SU-DHL-6 (cell line): ENCODE data around the gene NRG3.

Source experiments
- EZH2phosphoT487 ChIP-seq: fragments of 200-600 bp; sonication (generic), shearing (Covaris generic); conservative IDR thresholded peaks from 2 replicates; pipeline ENCODE4 v1.6.1; 2018; ENCODE audit warnings: mild to moderate bottlenecking, antibody characterized with exemption, low read length, moderate library complexity, mixed read lengths
- TF ChIP-seq, protein P1 (sequence below): fragments of 200-600 bp; sonication (generic); IDR thresholded peaks from one replicate; pipeline ENCODE4 v1.5.1; 2017; ENCODE audit warnings: antibody characterized with exemption, mild to moderate bottlenecking, low read length, moderate library complexity; ENCODE audit not compliant: insufficient read depth, poor library complexity, severe bottlenecking

GRCh38 chr10:82865366-82865765 lies 990.4 kb downstream of the NRG3 start:
- TF ChIP-seq, protein P1, sequence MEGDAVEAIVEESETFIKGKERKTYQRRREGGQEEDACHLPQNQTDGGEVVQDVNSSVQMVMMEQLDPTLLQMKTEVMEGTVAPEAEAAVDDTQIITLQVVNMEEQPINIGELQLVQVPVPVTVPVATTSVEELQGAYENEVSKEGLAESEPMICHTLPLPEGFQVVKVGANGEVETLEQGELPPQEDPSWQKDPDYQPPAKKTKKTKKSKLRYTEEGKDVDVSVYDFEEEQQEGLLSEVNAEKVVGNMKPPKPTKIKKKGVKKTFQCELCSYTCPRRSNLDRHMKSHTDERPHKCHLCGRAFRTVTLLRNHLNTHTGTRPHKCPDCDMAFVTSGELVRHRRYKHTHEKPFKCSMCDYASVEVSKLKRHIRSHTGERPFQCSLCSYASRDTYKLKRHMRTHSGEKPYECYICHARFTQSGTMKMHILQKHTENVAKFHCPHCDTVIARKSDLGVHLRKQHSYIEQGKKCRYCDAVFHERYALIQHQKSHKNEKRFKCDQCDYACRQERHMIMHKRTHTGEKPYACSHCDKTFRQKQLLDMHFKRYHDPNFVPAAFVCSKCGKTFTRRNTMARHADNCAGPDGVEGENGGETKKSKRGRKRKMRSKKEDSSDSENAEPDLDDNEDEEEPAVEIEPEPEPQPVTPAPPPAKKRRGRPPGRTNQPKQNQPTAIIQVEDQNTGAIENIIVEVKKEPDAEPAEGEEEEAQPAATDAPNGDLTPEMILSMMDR: no peak
- no peak for TF ChIP-seq EZH2phosphoT487
